Endothelial cell of coronary artery (primary cell): ENCODE data around the gene HOXC5. TPM values are rescaled to one million over a fixed set of nuclear protein-coding genes. Genes with fewer than 3 reads are reported as not detected.

Experiments
- total RNA-seq: library from RNA; depleted of rRNA; stranded (reverse); fragments of >200 nt; gene quantifications from 2 replicates; pipeline ENCODE4 v1.2.3, GENCODE V29; 2014

Gene HOXC5
- total RNA-seq: not detected in 2 replicates

DNA sequence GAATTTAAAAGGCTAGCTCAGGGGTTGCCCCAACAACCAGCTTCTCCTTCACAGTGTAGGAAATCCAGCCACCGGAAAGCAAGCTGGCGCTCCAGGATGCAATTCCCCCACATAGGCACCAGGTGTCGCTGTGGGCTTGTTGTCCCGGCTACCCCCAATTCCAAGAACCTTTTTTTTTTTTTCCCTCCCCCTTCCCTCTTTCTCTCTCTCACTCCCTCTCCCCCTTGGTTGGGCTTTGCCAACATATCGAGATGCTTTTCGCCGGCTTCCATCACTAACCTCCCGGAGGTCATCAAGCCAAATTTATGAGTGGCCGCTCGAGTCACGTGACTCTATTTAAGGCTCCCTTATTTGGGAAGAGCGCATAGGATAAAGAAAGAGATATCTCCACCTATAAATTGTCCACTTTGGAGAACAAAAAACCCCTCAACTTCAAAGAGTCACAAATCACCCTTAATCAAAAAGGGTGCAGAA is at the start of gene HOXC5:
Gene HOXC5 (plus strand): TSS at position 424 of the 474 bp plus-strand sequence. CDS start 73 bp downstream, outside the sequence.

DNA sequence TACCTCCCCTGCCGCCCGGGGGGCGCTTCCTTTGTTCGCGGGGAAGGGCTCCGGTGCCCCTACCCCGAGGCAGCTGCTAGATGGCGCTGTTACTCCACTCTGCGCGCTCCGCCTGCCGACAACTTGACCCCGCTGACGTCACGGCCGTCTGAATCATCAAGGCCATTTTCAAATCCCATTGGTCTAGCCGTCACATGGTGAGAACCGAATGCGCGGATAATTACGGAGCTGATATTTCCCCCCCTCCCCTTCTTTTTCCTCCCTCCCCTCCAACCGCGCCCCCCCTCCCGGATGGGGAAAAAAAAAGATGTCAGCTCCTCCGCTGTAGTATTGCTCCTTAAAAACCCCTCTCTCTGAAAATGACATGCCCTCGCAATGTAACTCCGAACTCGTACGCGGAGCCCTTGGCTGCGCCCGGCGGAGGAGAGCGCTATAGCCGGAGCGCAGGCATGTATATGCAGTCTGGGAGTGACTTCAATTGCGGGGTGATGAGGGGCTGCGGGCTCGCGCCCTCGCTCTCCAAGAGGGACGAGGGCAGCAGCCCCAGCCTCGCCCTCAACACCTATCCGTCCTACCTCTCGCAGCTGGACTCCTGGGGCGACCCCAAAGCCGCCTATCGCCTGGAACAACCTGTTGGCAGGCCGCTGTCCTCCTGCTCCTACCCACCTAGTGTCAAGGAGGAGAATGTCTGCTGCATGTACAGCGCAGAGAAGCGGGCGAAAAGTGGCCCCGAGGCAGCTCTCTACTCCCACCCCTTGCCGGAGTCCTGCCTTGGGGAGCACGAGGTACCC is 47.8 kb upstream of the HOXC5 start, which contains the start of gene HOXC10:
Gene HOXC10 (plus strand): TSS at position 246 of the 791 bp plus-strand sequence. CDS start 114 bp downstream, at position 360.

DNA sequence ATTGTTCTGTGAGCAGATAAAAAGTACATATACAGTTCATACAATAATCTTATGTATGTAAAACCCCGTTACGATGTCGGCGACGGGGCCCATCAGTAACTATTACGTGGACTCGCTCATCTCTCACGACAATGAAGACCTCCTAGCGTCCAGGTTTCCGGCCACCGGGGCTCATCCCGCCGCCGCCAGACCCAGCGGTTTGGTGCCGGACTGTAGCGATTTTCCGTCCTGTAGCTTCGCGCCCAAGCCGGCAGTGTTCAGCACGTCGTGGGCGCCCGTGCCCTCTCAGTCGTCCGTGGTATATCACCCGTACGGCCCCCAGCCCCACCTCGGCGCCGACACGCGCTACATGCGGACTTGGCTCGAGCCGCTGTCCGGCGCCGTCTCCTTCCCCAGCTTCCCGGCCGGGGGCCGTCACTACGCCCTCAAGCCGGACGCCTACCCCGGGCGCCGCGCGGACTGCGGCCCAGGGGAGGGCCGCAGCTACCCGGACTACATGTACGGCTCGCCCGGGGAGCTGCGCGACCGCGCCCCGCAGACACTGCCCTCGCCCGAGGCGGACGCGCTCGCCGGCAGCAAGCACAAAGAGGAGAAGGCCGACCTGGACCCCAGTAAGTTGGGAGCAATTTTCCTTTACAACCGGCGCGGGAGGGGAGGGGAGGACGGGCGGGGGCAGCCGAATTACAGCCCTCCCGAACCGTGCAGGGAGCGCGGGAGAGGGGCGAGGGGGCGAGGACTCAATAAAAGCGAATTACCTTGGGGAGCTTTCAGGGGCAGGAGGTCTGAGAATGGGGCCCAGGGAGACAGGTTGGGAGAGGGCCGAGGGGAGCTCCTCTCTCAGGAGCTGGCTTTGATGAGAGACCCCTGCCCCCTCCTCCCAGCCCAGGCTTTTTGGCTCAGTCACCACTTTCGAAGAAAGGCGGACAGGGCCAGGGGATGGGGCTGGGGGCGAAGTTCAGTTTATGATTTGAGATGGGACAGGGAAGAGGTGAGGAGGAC is 32.4 kb upstream of the HOXC5 start, which contains the start of gene HOXC9:
Gene HOXC9 (plus strand): TSS at position 46 of the 999 bp plus-strand sequence. CDS start 28 bp downstream, at position 74.

DNA sequence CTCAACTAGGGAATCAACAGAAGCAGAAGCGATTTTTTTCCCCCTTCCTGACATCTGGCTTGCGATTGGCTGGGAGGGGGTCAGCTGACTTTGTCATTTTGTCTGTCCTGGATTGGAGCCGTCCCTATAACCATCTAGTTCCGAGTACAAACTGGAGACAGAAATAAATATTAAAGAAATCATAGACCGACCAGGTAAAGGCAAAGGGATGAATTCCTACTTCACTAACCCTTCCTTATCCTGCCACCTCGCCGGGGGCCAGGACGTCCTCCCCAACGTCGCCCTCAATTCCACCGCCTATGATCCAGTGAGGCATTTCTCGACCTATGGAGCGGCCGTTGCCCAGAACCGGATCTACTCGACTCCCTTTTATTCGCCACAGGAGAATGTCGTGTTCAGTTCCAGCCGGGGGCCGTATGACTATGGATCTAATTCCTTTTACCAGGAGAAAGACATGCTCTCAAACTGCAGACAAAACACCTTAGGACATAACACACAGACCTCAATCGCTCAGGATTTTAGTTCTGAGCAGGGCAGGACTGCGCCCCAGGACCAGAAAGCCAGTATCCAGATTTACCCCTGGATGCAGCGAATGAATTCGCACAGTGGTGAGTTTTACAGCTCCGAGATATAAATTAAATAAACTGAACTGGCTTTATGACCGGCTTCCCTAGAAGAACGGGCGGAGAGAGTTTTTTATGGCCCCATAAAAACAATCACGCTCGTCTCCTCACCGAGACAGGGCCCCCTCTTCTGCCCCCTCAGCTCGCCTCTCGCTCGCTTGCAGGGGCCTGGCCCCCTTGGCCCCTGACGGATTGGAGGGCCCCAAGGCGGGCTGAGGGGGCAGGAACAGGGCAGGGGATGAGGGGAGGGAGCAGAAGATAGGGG is 4.3 kb upstream of the HOXC5 start, which contains the start of gene HOXC6:
Gene HOXC6 (plus strand): TSS at position 127 of the 888 bp plus-strand sequence. CDS start 82 bp downstream, at position 209.

DNA sequence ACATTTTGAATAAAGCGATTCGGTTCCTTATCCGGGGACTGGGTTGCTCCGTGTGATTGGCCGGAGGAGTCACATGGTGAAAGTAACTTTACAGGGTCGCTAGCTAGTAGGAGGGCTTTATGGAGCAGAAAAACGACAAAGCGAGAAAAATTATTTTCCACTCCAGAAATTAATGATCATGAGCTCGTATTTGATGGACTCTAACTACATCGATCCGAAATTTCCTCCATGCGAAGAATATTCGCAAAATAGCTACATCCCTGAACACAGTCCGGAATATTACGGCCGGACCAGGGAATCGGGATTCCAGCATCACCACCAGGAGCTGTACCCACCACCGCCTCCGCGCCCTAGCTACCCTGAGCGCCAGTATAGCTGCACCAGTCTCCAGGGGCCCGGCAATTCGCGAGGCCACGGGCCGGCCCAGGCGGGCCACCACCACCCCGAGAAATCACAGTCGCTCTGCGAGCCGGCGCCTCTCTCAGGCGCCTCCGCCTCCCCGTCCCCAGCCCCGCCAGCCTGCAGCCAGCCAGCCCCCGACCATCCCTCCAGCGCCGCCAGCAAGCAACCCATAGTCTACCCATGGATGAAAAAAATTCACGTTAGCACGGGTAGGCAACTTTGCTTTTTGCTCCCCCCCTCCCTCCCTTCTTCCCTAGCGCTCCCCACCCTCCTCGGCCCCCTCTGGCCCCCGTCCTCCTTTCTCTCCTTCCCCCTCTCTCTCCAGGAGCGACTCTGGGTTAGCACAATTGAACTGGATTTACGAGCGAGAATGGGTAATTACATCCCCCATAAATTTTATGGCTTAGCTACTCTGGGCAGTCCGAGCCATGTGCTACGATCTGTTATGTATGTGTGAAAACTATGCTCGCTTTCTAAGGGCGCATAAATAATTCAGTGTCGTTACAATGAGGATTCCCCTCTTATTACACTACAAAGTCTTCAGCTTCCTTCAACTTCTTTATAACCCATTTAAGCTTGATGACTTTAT is 21.2 kb downstream of the HOXC5 start, which contains the start of gene HOXC4:
Gene HOXC4 (plus strand): TSS at position 85 of the 991 bp plus-strand sequence. CDS start 88 bp downstream, at position 173.

Other genes starting within 250 kb of the HOXC5 start
- gene HOXC13, start 94.2 kb upstream of the HOXC5 start, total RNA-seq: not detected in 2 replicates
- gene HOXC12, start 78.1 kb upstream of the HOXC5 start, total RNA-seq: not detected in 2 replicates
- not detected in 2 replicates for gene HOXC11, start 59.9 kb upstream of the HOXC5 start, total RNA-seq
- not detected in 2 replicates for gene HOTAIR, start 58.1 kb upstream of the HOXC5 start, total RNA-seq
- not detected in 2 replicates for gene HOXC10, start 47.9 kb upstream of the HOXC5 start, total RNA-seq
- not detected in 2 replicates for gene HOXC9, start 32.9 kb upstream of the HOXC5 start, total RNA-seq
- gene HOXC8, start 24.1 kb upstream of the HOXC5 start, total RNA-seq: not detected in 2 replicates
- 0.66 TPM in 1 of 2 replicates, not detected in the other for gene HOXC6, start 4.6 kb upstream of the HOXC5 start, total RNA-seq
- not detected in 2 replicates for gene HOXC4, start 20.8 kb downstream of the HOXC5 start, total RNA-seq
- 14.6 and 18.2 TPM in 2 replicates for gene SMUG1, start 155.9 kb downstream of the HOXC5 start, total RNA-seq
- 25.4 and 27.4 TPM in 2 replicates for gene CBX5, start 247.1 kb downstream of the HOXC5 start, total RNA-seq
- gene HNRNPA1, start 247.7 kb downstream of the HOXC5 start, total RNA-seq: 570 and 594 TPM in 2 replicates